ENCODE measurements around the gene BACH2.
"Not testable (repeated sequence)": the region's sequence is repeated elsewhere in the genome, so short reads cannot be mapped to it uniquely, and the experiment has no call there.

The BACH2 gene

GRCh38 chr6:90087106-90087833 is 209.4 kb downstream of the BACH2 start:
- DNase-seq, result peak; percentile 72

GRCh38 chr6:90086517-90086916 is 210.1 kb downstream of the BACH2 start:
- DNase-seq, result peak; percentile 57

- DNase-seq, result no peak
Observed at GRCh38 chr6:90083891-90084290, 212.8 kb downstream of the BACH2 start.

GRCh38 chr6:90082847-90083246 is 213.8 kb downstream of the BACH2 start:
- DNase-seq, result no peak

- no peak for DNase-seq
Observed at GRCh38 chr6:90080876-90081481, 215.7 kb downstream of the BACH2 start.

GRCh38 chr6:90079560-90080490 is 216.8 kb downstream of the BACH2 start:
- no peak for DNase-seq

- DNase-seq, result peak; percentile 46
Observed at GRCh38 chr6:90078513-90079289, 217.9 kb downstream of the BACH2 start.

GRCh38 chr6:90076511-90077415 is 219.9 kb downstream of the BACH2 start:
- no peak for DNase-seq

- DNase-seq, result peak; percentile 14
Observed at GRCh38 chr6:90074161-90074850, 222.3 kb downstream of the BACH2 start.

- peak; percentile 61 for DNase-seq
Observed at GRCh38 chr6:90072935-90073464, 223.6 kb downstream of the BACH2 start.

GRCh38 chr6:90072501-90072900 is 224.1 kb downstream of the BACH2 start:
- no peak for DNase-seq

- peak; percentile 81 for DNase-seq
Observed at GRCh38 chr6:90068703-90069523, 227.7 kb downstream of the BACH2 start.

- peak; percentile 87 for DNase-seq
Observed at GRCh38 chr6:90068264-90068663, 228.4 kb downstream of the BACH2 start.

GRCh38 chr6:90066697-90067096 is 229.9 kb downstream of the BACH2 start:
- DNase-seq, result peak; percentile 78

GRCh38 chr6:90065173-90065572 is 231.5 kb downstream of the BACH2 start:
- peak; percentile 27 for DNase-seq

GRCh38 chr6:90062667-90063066 is 234.0 kb downstream of the BACH2 start:
- DNase-seq, result no peak

- no peak for DNase-seq
Observed at GRCh38 chr6:90062051-90062450, 234.6 kb downstream of the BACH2 start.

- not testable (repeated sequence) for DNase-seq
Observed at GRCh38 chr6:90059178-90059577, 237.5 kb downstream of the BACH2 start.

- DNase-seq, result not testable (repeated sequence)
Observed at GRCh38 chr6:90055924-90056323, 240.7 kb downstream of the BACH2 start.

GRCh38 chr6:90054193-90054592 is 242.4 kb downstream of the BACH2 start:
- not testable (repeated sequence) for DNase-seq

Data from fibroblast of skin of right biceps (primary cell).